Tongue (tissue), 2 donors: ENCODE results near the gene AGMAT. TPM values are rescaled to one million over a fixed set of nuclear protein-coding genes. Genes with fewer than 3 reads are reported as not detected.
A peak's percentile ranks its signal among the peaks of the same experiment; 100 is the strongest.

Experiments used
- DNase-seq: peaks from one replicate; pipeline ENCODE4 v3.0.0-alpha.2; 2015
- total RNA-seq: library from RNA; depleted of rRNA; stranded (reverse); fragments of >200 nt; gene quantifications from one replicate; pipeline ENCODE4 v1.2.3, GENCODE V29; 2014

Gene AGMAT
- total RNA-seq, 1 donor from 2014 or later = 2.2 TPM

- DNase-seq = no peak
These were observed 25.6 kb downstream of the AGMAT start for GRCh38 chr1:15559189-15559810.

- DNase-seq = no peak
These were observed 26.3 kb downstream of the AGMAT start for GRCh38 chr1:15558516-15558915.

- DNase-seq = no peak
These were observed 27.3 kb downstream of the AGMAT start for GRCh38 chr1:15557594-15557993.

GRCh38 chr1:15557008-15557407 is 27.8 kb downstream of the AGMAT start:
- no peak for DNase-seq

GRCh38 chr1:15550573-15550972 is 34.3 kb downstream of the AGMAT start:
- DNase-seq = no peak

- no peak for DNase-seq
These were observed 38.2 kb downstream of the AGMAT start for GRCh38 chr1:15546641-15547040.

GRCh38 chr1:15543589-15544568 is 41.0 kb downstream of the AGMAT start:
- no peak for DNase-seq

GRCh38 chr1:15543251-15543588 is 41.6 kb downstream of the AGMAT start:
- DNase-seq = no peak

GRCh38 chr1:15542388-15543250 is 42.2 kb downstream of the AGMAT start:
- DNase-seq = no peak

- no peak for DNase-seq
These were observed 43.5 kb downstream of the AGMAT start for GRCh38 chr1:15541231-15541792.

- no peak for DNase-seq
These were observed 44.7 kb downstream of the AGMAT start for GRCh38 chr1:15540186-15540585.

GRCh38 chr1:15538771-15539170 is 46.1 kb downstream of the AGMAT start:
- no peak for DNase-seq

GRCh38 chr1:15531682-15532081 is 53.2 kb downstream of the AGMAT start:
- DNase-seq = no peak

- DNase-seq = no peak
These were observed 53.8 kb downstream of the AGMAT start for GRCh38 chr1:15531003-15531402.

- peak; percentile 100 for DNase-seq
These were observed 58.1 kb downstream of the AGMAT start, which contains the start of gene DNAJC16 for GRCh38 chr1:15526490-15527339. Gene DNAJC16 (plus strand): TSS chr1:15526848. CDS start chr1:15529106, 2,258 bp downstream.

- DNase-seq = no peak
These were observed 58.8 kb downstream of the AGMAT start for GRCh38 chr1:15526021-15526489.

- DNase-seq = peak; percentile 46
These were observed 59.5 kb downstream of the AGMAT start for GRCh38 chr1:15525050-15526020.

- peak; percentile 100 for DNase-seq
These were observed 60.4 kb downstream of the AGMAT start for GRCh38 chr1:15524283-15525049.

GRCh38 chr1:15524021-15524282 is 60.9 kb downstream of the AGMAT start, which contains the start of gene CASP9:
Gene CASP9 (minus strand): TSS chr1:15524215. CDS start chr1:15524200, 15 bp downstream.
- DNase-seq = no peak
